HepG2 (cell line): ENCODE results near the gene TOB2. TPM values are rescaled to one million over a fixed set of nuclear protein-coding genes. Genes with fewer than 3 reads are reported as not detected.

Experiments
- ATF6 ChIP-seq: sonication (generic); formaldehyde crosslinking; conservative IDR thresholded peaks from 2 replicates; pipeline ENCODE4 v1.4.0; 2020; ENCODE audit warnings: missing genetic modification reagents
- BCL6 ChIP-seq: IDR thresholded peaks from 2 replicates; pipeline ENCODE4 v1.6.1; 2016; ENCODE audit warnings: missing genetic modification reagents, missing compliant biosample characterization
- FOXA3 ChIP-seq: IDR thresholded peaks from 2 replicates; pipeline ENCODE4 v1.6.1; 2016; ENCODE audit warnings: missing genetic modification reagents, missing compliant biosample characterization
- NFKBIZ ChIP-seq: IDR thresholded peaks from 2 replicates; pipeline ENCODE4 v1.6.1; 2018; ENCODE audit warnings: missing genetic modification reagents, missing compliant biosample characterization
- SRY ChIP-seq: sonication (generic); formaldehyde crosslinking; IDR thresholded peaks from 2 replicates; pipeline ENCODE4 v1.8.0; 2022; ENCODE audit warnings: mild to moderate bottlenecking, missing genetic modification reagents
- WIZ ChIP-seq: sonication (generic); formaldehyde crosslinking; IDR thresholded peaks from 2 replicates; pipeline ENCODE4 v1.5.1; 2020; ENCODE audit warnings: mild to moderate bottlenecking, missing genetic modification reagents
- ZBTB8A ChIP-seq: sonication (generic); formaldehyde crosslinking; IDR thresholded peaks from 2 replicates; pipeline ENCODE4 v1.4.0; 2020; ENCODE audit warnings: mild to moderate bottlenecking, low read depth, missing genetic modification reagents, borderline replicate concordance
- ZC3H4 ChIP-seq: sonication (generic); formaldehyde crosslinking; IDR thresholded peaks from 2 replicates; pipeline ENCODE4 v1.4.0; 2020; ENCODE audit warnings: missing genetic modification reagents, borderline replicate concordance
- ZNF160 ChIP-seq: sonication (generic); formaldehyde crosslinking; IDR thresholded peaks from 2 replicates; pipeline ENCODE4 v1.8.0; 2022; ENCODE audit warnings: mild to moderate bottlenecking, inconsistent platforms, missing genetic modification reagents
- ZNF205 ChIP-seq: IDR thresholded peaks from 2 replicates; pipeline ENCODE4 v1.6.1; 2018; ENCODE audit warnings: missing biosample characterization, missing genetic modification reagents
- ZNF333 ChIP-seq: sonication (generic); formaldehyde crosslinking; IDR thresholded peaks from 2 replicates; pipeline ENCODE4 v1.4.0; 2020; ENCODE audit warnings: mild to moderate bottlenecking, missing genetic modification reagents, borderline replicate concordance
- ZNF597 ChIP-seq: sonication (generic); formaldehyde crosslinking; IDR thresholded peaks from 2 replicates; pipeline ENCODE4 v1.5.0; 2020; ENCODE audit warnings: missing genetic modification reagents
- ZNF605 ChIP-seq: sonication (generic); formaldehyde crosslinking; IDR thresholded peaks from 2 replicates; pipeline ENCODE4 v1.8.0; 2022; ENCODE audit warnings: mild to moderate bottlenecking, missing genetic modification reagents
- ZNF629 ChIP-seq: sonication (generic); formaldehyde crosslinking; conservative IDR thresholded peaks from 2 replicates; pipeline ENCODE4 v1.5.0; 2020; ENCODE audit warnings: missing genetic modification reagents
- ZSCAN20 ChIP-seq: sonication (generic); formaldehyde crosslinking; IDR thresholded peaks from 2 replicates; pipeline ENCODE4 v1.4.0; 2020; ENCODE audit warnings: missing genetic modification reagents, mild to moderate bottlenecking, borderline replicate concordance
- polyA plus RNA-seq, 8 experiments: library from polyadenylated mRNA; depleted of rRNA in 3 of 8; stranded (reverse) in 7 of 8; unstranded in 1 of 8; fragments of >200 nt; fragmentation: Illumina TruSeq in 4 of 8; extraction: Trizol in 4 of 8; gene quantifications; 2 replicates each; pipeline versions ENCODE4 v1.2.1 to v1.2.3, GENCODE V29; 2011 to 2016; ENCODE audit warnings: low read depth in 4 of 8, missing spikeins in 1 of 8, mixed read lengths in 1 of 8; ENCODE audit not compliant: insufficient read depth in 1 of 8
- total RNA-seq, 5 experiments: library from RNA; depleted of rRNA; stranded (reverse); fragments of >200 nt; fragmentation: Illumina TruSeq; extraction: Trizol; gene quantifications; 2 replicates each; pipeline ENCODE4 v1.2.3, GENCODE V29; 2016; ENCODE audit warnings: low read depth in 1 of 5
- TF ChIP-seq, protein P1 (sequence below): sonication (generic); IDR thresholded peaks from 2 replicates; pipeline ENCODE4 v1.6.1; 2016; ENCODE audit warnings: low read depth, borderline replicate concordance
- TF ChIP-seq, protein P2 (sequence below): sonication (generic); formaldehyde crosslinking; conservative IDR thresholded peaks from 2 replicates; pipeline ENCODE4 v1.4.0; 2020; ENCODE audit warnings: mild to moderate bottlenecking, missing genetic modification reagents, moderate library complexity
- TF ChIP-seq, protein P3 (sequence below): IDR thresholded peaks from 2 replicates; pipeline ENCODE4 v1.6.1; 2016; ENCODE audit warnings: missing biosample characterization, missing genetic modification reagents, low read depth
- TF ChIP-seq, protein P4 (sequence below): sonication (generic); formaldehyde crosslinking; IDR thresholded peaks from 2 replicates; pipeline ENCODE4 v1.5.0; 2020; ENCODE audit warnings: missing genetic modification reagents, mild to moderate bottlenecking, borderline replicate concordance

TOB2 gene
- total and polyA plus RNA-seq, 2 of the 13 experiments (the other 11 are each of a cell fraction or from before 2014, with no cell fraction given), result 12.2 to 13.7 TPM

- TF ChIP-seq, protein P1, sequence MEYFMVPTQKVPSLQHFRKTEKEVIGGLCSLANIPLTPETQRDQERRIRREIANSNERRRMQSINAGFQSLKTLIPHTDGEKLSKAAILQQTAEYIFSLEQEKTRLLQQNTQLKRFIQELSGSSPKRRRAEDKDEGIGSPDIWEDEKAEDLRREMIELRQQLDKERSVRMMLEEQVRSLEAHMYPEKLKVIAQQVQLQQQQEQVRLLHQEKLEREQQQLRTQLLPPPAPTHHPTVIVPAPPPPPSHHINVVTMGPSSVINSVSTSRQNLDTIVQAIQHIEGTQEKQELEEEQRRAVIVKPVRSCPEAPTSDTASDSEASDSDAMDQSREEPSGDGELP, result no peak
- TF ChIP-seq ZC3H4 (peak; percentile 33), ZBTB8A (no peak), SRY (CRISPR knock-in tag) (0 out of 2 replicates have a peak, but pooled peaks have one; percentile 19), ZNF605 (no peak), ZNF629 (CRISPR knock-in tag) (no peak), ZNF597 (CRISPR knock-in tag) (no peak), NFKBIZ (no peak), ZNF333 (CRISPR knock-in tag) (0 out of 2 replicates have a peak, but pooled peaks have one; percentile 4), ZNF205 (CRISPR knock-in tag) (no peak), BCL6 (no peak; the same call in 1 of the 2 replicates), ZSCAN20 (CRISPR knock-in tag) (no peak), FOXA3 (peak; percentile 11; the same call in 1 of the 2 replicates), ZNF160 (CRISPR knock-in tag) (0 out of 2 replicates have a peak, but pooled peaks have one; percentile 22), WIZ (CRISPR knock-in tag) (no peak), ATF6 (CRISPR knock-in tag) (no peak)
- TF ChIP-seq, protein P2, sequence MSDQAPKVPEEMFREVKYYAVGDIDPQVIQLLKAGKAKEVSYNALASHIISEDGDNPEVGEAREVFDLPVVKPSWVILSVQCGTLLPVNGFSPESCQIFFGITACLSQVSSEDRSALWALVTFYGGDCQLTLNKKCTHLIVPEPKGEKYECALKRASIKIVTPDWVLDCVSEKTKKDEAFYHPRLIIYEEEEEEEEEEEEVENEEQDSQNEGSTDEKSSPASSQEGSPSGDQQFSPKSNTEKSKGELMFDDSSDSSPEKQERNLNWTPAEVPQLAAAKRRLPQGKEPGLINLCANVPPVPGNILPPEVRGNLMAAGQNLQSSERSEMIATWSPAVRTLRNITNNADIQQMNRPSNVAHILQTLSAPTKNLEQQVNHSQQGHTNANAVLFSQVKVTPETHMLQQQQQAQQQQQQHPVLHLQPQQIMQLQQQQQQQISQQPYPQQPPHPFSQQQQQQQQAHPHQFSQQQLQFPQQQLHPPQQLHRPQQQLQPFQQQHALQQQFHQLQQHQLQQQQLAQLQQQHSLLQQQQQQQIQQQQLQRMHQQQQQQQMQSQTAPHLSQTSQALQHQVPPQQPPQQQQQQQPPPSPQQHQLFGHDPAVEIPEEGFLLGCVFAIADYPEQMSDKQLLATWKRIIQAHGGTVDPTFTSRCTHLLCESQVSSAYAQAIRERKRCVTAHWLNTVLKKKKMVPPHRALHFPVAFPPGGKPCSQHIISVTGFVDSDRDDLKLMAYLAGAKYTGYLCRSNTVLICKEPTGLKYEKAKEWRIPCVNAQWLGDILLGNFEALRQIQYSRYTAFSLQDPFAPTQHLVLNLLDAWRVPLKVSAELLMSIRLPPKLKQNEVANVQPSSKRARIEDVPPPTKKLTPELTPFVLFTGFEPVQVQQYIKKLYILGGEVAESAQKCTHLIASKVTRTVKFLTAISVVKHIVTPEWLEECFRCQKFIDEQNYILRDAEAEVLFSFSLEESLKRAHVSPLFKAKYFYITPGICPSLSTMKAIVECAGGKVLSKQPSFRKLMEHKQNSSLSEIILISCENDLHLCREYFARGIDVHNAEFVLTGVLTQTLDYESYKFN, result no peak
- TF ChIP-seq, protein P3, sequence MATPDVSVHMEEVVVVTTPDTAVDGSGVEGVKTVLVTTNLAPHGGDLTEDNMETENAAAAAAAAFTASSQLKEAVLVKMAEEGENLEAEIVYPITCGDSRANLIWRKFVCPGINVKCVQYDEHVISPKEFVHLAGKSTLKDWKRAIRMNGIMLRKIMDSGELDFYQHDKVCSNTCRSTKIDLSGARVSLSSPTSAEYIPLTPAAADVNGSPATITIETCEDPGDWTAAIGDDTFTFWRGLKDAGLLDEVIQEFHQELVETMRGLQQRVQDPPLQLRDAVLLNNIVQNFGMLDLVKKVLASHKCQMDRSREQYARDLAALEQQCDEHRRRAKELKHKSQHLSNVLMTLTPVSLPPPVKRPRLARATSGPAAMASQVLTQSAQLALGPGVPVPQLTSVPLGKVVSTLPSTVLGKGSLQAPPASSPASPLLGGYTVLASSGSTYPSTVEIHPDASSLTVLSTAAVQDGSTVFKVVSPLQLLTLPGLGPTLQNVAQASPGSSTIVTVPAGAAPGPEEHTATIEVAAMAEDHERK (CRISPR knock-in tag), result no peak
- TF ChIP-seq, protein P4, sequence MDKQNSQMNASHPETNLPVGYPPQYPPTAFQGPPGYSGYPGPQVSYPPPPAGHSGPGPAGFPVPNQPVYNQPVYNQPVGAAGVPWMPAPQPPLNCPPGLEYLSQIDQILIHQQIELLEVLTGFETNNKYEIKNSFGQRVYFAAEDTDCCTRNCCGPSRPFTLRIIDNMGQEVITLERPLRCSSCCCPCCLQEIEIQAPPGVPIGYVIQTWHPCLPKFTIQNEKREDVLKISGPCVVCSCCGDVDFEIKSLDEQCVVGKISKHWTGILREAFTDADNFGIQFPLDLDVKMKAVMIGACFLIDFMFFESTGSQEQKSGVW (CRISPR knock-in tag), result no peak
These were observed 1.0 kb upstream of the TOB2 start (continued) for GRCh38 chr22:41447435-41448188.
